ENCODE data around the gene AFF3.
"Not testable (repeated sequence)": the region's sequence is repeated elsewhere in the genome, so short reads cannot be mapped to it uniquely, and the experiment has no call there.

The AFF3 gene

GRCh38 chr2:99957332-99958133 is 184.9 kb downstream of the AFF3 start:
- no peak for DNase-seq

- DNase-seq, result no peak
Observed at GRCh38 chr2:99956232-99957030, 186.0 kb downstream of the AFF3 start.

- no peak for DNase-seq
Observed at GRCh38 chr2:99953750-99954149, 188.6 kb downstream of the AFF3 start.

- DNase-seq, result no peak
Observed at GRCh38 chr2:99949963-99950362, 192.4 kb downstream of the AFF3 start.

GRCh38 chr2:99949530-99949929 is 192.9 kb downstream of the AFF3 start:
- no peak for DNase-seq

- DNase-seq, result no peak
Observed at GRCh38 chr2:99948010-99948409, 194.4 kb downstream of the AFF3 start.

- DNase-seq, result not testable (repeated sequence)
Observed at GRCh38 chr2:99947366-99947765, 195.0 kb downstream of the AFF3 start.

GRCh38 chr2:99944019-99944418 is 198.4 kb downstream of the AFF3 start:
- no peak for DNase-seq

- no peak for DNase-seq
Observed at GRCh38 chr2:99942561-99943347, 199.6 kb downstream of the AFF3 start.

- DNase-seq, result no peak
Observed at GRCh38 chr2:99940963-99941362, 201.4 kb downstream of the AFF3 start.

GRCh38 chr2:99939135-99939534 is 203.3 kb downstream of the AFF3 start:
- no peak for DNase-seq

GRCh38 chr2:99938250-99938649 is 204.1 kb downstream of the AFF3 start:
- DNase-seq, result no peak

- no peak for DNase-seq
Observed at GRCh38 chr2:99936065-99936464, 206.3 kb downstream of the AFF3 start.

GRCh38 chr2:99935662-99936061 is 206.7 kb downstream of the AFF3 start:
- no peak for DNase-seq

- no peak for DNase-seq
Observed at GRCh38 chr2:99933894-99934650, 208.3 kb downstream of the AFF3 start.

- not testable (repeated sequence) for DNase-seq
Observed at GRCh38 chr2:99933491-99933890, 208.9 kb downstream of the AFF3 start.

- DNase-seq, result no peak
Observed at GRCh38 chr2:99928470-99929053, 213.8 kb downstream of the AFF3 start.

GRCh38 chr2:99927690-99928207 is 214.6 kb downstream of the AFF3 start:
- DNase-seq, result not testable (repeated sequence)

GRCh38 chr2:99926986-99927385 is 215.4 kb downstream of the AFF3 start:
- no peak for DNase-seq

- DNase-seq, result no peak
Observed at GRCh38 chr2:99925960-99926359, 216.4 kb downstream of the AFF3 start.

- DNase-seq, result no peak
Observed at GRCh38 chr2:99922664-99923063, 219.7 kb downstream of the AFF3 start.

- DNase-seq, result no peak
Observed at GRCh38 chr2:99921903-99922302, 220.5 kb downstream of the AFF3 start.
